Osteocyte (in vitro differentiated cells): ENCODE measurements around the gene TMEM145. TPM values are rescaled to one million over a fixed set of nuclear protein-coding genes. Genes with fewer than 3 reads are reported as not detected.

Experiments used
- DNase-seq: peaks from one replicate; pipeline ENCODE4 v3.0.0; 2021; ENCODE audit warnings: mixed read lengths; ENCODE audit not compliant: unreplicated experiment; ENCODE audit errors: extremely low spot score
- H3K27ac Mint-ChIP-seq: one replicate; pipeline ENCODE4 v1.8.0; 2021; ENCODE audit warnings: mild to moderate bottlenecking, mixed read lengths; ENCODE audit not compliant: unreplicated experiment
- H3K27me3 Mint-ChIP-seq: one replicate; pipeline ENCODE4 v1.8.0; 2021; ENCODE audit warnings: mixed read lengths; ENCODE audit not compliant: unreplicated experiment
- H3K36me3 Mint-ChIP-seq: one replicate; pipeline ENCODE4 v1.8.0; 2021; ENCODE audit warnings: mixed read lengths; ENCODE audit not compliant: unreplicated experiment
- H3K4me1 Mint-ChIP-seq: one replicate; pipeline ENCODE4 v1.8.0; 2021; ENCODE audit warnings: mixed read lengths; ENCODE audit not compliant: unreplicated experiment
- H3K4me3 Mint-ChIP-seq: one replicate; pipeline ENCODE4 v1.8.0; 2021; ENCODE audit warnings: mild to moderate bottlenecking, moderate library complexity, mixed read lengths; ENCODE audit not compliant: unreplicated experiment
- H3K9me3 Mint-ChIP-seq: one replicate; pipeline ENCODE4 v1.8.0; 2021; ENCODE audit warnings: mixed read lengths; ENCODE audit not compliant: unreplicated experiment
- CTCF ChIP-seq: fragments of 200-600 bp; sonication (generic); IDR thresholded peaks from 2 replicates; pipeline ENCODE4 v1.5.0; 2021; ENCODE audit warnings: antibody characterized with exemption, mild to moderate bottlenecking, moderate library complexity
- total RNA-seq: library from RNA; stranded (reverse); gene quantifications from 2 replicates; pipeline ENCODE4 v1.2.1, GENCODE V29; 2021

The TMEM145 gene
- total RNA-seq, 1 donor from 2014 or later = 0.78 TPM

DNA sequence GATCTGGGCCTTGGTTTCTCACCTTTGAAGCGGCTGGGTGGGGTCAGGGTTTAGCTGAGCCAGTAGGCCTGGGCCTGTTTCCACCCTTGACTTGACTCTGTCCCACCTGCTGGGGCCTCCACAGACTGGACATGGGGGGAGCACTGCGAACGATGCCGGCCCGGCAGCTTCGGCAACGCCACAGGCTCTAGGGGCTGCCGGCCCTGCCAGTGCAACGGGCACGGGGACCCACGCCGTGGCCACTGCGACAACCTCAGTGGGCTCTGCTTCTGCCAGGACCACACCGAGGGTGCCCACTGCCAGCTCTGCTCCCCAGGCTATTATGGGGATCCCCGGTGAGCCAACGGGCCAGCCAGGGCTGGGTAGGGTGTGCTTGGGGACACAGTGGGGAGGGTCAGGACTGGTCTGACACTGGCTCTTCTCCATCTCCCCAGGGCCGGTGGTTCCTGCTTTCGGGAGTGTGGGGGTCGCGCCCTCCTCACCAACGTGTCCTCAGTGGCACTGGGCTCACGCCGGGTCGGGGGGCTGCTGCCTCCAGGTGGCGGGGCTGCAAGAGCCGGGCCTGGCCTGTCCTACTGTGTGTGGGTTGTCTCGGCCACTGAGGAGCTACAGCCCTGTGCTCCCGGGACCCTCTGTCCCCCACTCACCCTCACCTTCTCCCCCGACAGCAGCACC, 40.4 kb downstream of the TMEM145 start:
- no peak overlapping the region for H3K4me3 Mint-ChIP-seq
- H3K27ac Mint-ChIP-seq = no peak overlapping the region
- H3K36me3 Mint-ChIP-seq = peaks cover 30% of the 10 kb centered on the region
- H3K27me3 Mint-ChIP-seq = no peaks in the 10 kb centered on the region
- no peaks in the 10 kb centered on the region for H3K9me3 Mint-ChIP-seq
- no peak for TF ChIP-seq CTCF
- H3K4me1 Mint-ChIP-seq = no peaks in the 10 kb centered on the region
- no peak for DNase-seq

- H3K27me3 Mint-ChIP-seq = no peaks in the 10 kb centered on the region
- H3K27ac Mint-ChIP-seq = no peak overlapping the region
- no peak overlapping the region for H3K4me3 Mint-ChIP-seq
- H3K36me3 Mint-ChIP-seq = peaks cover 25% of the 10 kb centered on the region
- no peaks in the 10 kb centered on the region for H3K9me3 Mint-ChIP-seq
- peaks cover under 1% of the 10 kb centered on the region for H3K4me1 Mint-ChIP-seq
- DNase-seq = no peak
- no peak for TF ChIP-seq CTCF
These were observed 42.8 kb downstream of the TMEM145 start for GRCh38 chr19:42355896-42356295.

DNA sequence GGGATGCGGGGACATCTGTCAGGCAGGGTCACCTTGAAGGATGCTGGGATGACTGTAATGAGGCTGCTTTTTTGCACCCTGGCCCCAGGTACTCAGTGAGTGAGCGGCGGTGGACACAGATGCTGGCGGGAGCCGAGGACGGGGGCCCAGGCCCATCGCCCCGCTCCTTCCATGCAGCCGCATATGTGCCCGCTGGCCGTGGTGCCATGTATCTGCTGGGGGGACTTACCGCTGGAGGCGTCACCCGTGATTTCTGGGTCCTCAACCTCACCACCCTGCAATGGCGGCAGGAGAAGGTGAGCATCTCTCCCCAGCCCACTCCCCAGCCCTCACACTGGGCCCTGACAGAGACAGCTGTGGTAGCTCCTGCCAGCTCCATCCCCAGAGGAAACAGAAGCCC, 43.6 kb downstream of the TMEM145 start:
- H3K4me3 Mint-ChIP-seq = no peak overlapping the region
- H3K27ac Mint-ChIP-seq = no peak overlapping the region

GRCh38 chr19:42357290-42357689, 44.2 kb downstream of the TMEM145 start:
- Mint-ChIP-seq H3K36me3 (peaks cover 31% of the 10 kb centered on the region), H3K27me3 (no peaks in the 10 kb centered on the region), H3K4me3 (no peak overlapping the region), H3K27ac (no peak overlapping the region), H3K4me1 (peaks cover 5% of the 10 kb centered on the region), H3K9me3 (no peaks in the 10 kb centered on the region)
- TF ChIP-seq CTCF = no peak
- DNase-seq = no peak

More for the DNA sequence above, 43.6 kb downstream of the TMEM145 start:
- no peak for TF ChIP-seq CTCF
- H3K27me3 Mint-ChIP-seq = no peaks in the 10 kb centered on the region
- peaks cover 31% of the 10 kb centered on the region for H3K36me3 Mint-ChIP-seq
- DNase-seq = no peak
- H3K9me3 Mint-ChIP-seq = no peaks in the 10 kb centered on the region
- peaks cover 5% of the 10 kb centered on the region for H3K4me1 Mint-ChIP-seq

GRCh38 chr19:42360787-42361544, 47.9 kb downstream of the TMEM145 start:
- no peak for TF ChIP-seq CTCF
- H3K4me3 Mint-ChIP-seq = no peak overlapping the region
- peaks cover 7% of the 10 kb centered on the region for H3K4me1 Mint-ChIP-seq
- H3K9me3 Mint-ChIP-seq = no peaks in the 10 kb centered on the region
- H3K36me3 Mint-ChIP-seq = peaks cover 35% of the 10 kb centered on the region
- H3K27me3 Mint-ChIP-seq = no peaks in the 10 kb centered on the region
- no peak for DNase-seq
- no peak overlapping the region for H3K27ac Mint-ChIP-seq
